NCI-H510A (cell line): Measurements from ENCODE around the gene SEPTIN7.
A peak's percentile ranks its signal among the peaks of the same experiment; 100 is the strongest.
"Not testable (repeated sequence)": the region's sequence is repeated elsewhere in the genome, so short reads cannot be mapped to it uniquely, and the experiment has no call there.

ENCODE experiments used
- DNase-seq: peaks from one replicate; lab custom pipeline; 2025; lab: John Stamatoyannopoulos, UW

Gene SEPTIN7

GRCh38 chr7:35800718-35801391 lies at the start of gene SEPTIN7:
SEPTIN7 (plus strand) TSS chr7:35801057; CDS start chr7:35801210, 153 bp downstream.
- DNase-seq: peak; percentile 98

GRCh38 chr7:35752742-35753141 lies 48.1 kb upstream of the SEPTIN7 start:
- DNase-seq: no peak

GRCh38 chr7:35753761-35754603 lies 46.9 kb upstream of the SEPTIN7 start:
- no peak for DNase-seq

GRCh38 chr7:35754741-35755140 lies 46.1 kb upstream of the SEPTIN7 start:
- DNase-seq: no peak

GRCh38 chr7:35755711-35756110 lies 45.1 kb upstream of the SEPTIN7 start:
- no peak for DNase-seq

- not testable (repeated sequence) for DNase-seq
These were observed 44.4 kb upstream of the SEPTIN7 start for GRCh38 chr7:35756453-35756852.

GRCh38 chr7:35757574-35757973 lies 43.3 kb upstream of the SEPTIN7 start:
- DNase-seq: no peak

GRCh38 chr7:35758421-35758820 lies 42.4 kb upstream of the SEPTIN7 start:
- no peak for DNase-seq

- DNase-seq: no peak
These were observed 40.6 kb upstream of the SEPTIN7 start for GRCh38 chr7:35760143-35760745.

GRCh38 chr7:35761871-35762677 lies 38.8 kb upstream of the SEPTIN7 start:
- no peak for DNase-seq

- no peak for DNase-seq
These were observed 38.1 kb upstream of the SEPTIN7 start for GRCh38 chr7:35762781-35763180.

- DNase-seq: no peak
These were observed 32.5 kb upstream of the SEPTIN7 start for GRCh38 chr7:35768346-35768745.

- no peak for DNase-seq
These were observed 29.1 kb upstream of the SEPTIN7 start for GRCh38 chr7:35771776-35772175.

- no peak for DNase-seq
These were observed 26.9 kb upstream of the SEPTIN7 start for GRCh38 chr7:35773994-35774393.

- DNase-seq: no peak
These were observed 24.2 kb upstream of the SEPTIN7 start for GRCh38 chr7:35776686-35777085.

- no peak for DNase-seq
These were observed 23.7 kb upstream of the SEPTIN7 start for GRCh38 chr7:35777121-35777520.

GRCh38 chr7:35780070-35780469 lies 20.8 kb upstream of the SEPTIN7 start:
- no peak for DNase-seq

GRCh38 chr7:35781200-35781701 lies 19.6 kb upstream of the SEPTIN7 start:
- DNase-seq: no peak

- no peak for DNase-seq
These were observed 18.9 kb upstream of the SEPTIN7 start for GRCh38 chr7:35781767-35782515.

- DNase-seq: no peak
These were observed 16.5 kb upstream of the SEPTIN7 start for GRCh38 chr7:35784332-35784731.

- DNase-seq: no peak
These were observed 15.6 kb upstream of the SEPTIN7 start for GRCh38 chr7:35785250-35785649.
